ENCODE results near the gene RAB11FIP4. TPM values are rescaled to one million over a fixed set of nuclear protein-coding genes. Genes with fewer than 3 reads are reported as not detected.
A peak's percentile ranks its signal among the peaks of the same experiment; 100 is the strongest.

The RAB11FIP4 gene
- total and polyA plus RNA-seq, 2 of the 13 experiments (the other 11 are each of a cell fraction or from before 2014, with no cell fraction given), result 28.0 to 89.3 TPM

DNA sequence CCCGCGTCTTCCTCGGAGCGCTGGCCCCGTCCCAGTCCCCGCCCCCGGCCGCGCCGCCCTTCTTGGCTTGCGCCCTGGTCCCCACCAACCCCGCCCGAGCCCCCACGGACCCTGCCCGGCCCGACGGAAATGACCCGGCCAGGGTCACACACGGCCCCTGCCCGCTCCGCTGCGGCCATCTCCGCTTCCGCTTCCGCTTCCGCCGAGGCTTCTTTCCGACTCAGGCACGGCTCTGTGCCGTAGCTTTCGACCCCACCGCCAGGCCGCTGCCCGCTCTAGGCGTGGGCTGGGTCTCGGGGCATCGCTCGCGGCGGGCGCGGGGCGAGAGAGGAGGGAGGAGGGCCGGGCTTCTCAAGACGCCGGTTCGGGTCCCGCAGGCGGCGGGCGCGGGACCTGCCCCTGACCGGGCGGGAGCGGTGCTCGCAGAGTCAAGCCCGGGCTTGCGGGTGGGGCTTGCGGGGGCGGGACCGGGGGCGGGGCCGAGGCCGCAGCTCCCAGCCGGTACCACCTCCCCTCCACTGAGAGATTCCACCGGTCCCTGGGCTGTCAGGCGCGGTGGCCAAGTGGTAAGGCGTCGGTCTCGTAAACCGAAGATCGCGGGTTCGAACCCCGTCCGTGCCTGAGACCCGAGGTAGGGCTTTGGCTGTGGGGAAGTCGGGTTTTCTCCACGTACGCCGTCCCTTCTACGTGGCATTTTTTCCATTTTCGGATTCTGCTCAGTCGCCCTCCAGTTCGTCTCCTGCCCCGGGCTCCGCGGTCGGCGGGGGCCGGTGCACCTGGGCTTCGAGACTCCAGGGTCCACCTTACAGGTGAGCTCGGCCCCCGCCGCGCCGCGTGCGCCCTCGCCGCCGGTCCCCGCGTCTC, 158.3 kb downstream of the RAB11FIP4 start (continued):
- TF ChIP-seq, protein P1, sequence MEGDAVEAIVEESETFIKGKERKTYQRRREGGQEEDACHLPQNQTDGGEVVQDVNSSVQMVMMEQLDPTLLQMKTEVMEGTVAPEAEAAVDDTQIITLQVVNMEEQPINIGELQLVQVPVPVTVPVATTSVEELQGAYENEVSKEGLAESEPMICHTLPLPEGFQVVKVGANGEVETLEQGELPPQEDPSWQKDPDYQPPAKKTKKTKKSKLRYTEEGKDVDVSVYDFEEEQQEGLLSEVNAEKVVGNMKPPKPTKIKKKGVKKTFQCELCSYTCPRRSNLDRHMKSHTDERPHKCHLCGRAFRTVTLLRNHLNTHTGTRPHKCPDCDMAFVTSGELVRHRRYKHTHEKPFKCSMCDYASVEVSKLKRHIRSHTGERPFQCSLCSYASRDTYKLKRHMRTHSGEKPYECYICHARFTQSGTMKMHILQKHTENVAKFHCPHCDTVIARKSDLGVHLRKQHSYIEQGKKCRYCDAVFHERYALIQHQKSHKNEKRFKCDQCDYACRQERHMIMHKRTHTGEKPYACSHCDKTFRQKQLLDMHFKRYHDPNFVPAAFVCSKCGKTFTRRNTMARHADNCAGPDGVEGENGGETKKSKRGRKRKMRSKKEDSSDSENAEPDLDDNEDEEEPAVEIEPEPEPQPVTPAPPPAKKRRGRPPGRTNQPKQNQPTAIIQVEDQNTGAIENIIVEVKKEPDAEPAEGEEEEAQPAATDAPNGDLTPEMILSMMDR (CRISPR knock-in tag; IDR thresholded peaks at IDR 0.05), result peak; percentile 18; the same call in 1 of the 2 replicates
- TF ChIP-seq, protein P2, sequence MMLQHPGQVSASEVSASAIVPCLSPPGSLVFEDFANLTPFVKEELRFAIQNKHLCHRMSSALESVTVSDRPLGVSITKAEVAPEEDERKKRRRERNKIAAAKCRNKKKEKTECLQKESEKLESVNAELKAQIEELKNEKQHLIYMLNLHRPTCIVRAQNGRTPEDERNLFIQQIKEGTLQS (CRISPR knock-in tag; IDR thresholded peaks at IDR 0.05), result no peak
- TF ChIP-seq, protein P3, sequence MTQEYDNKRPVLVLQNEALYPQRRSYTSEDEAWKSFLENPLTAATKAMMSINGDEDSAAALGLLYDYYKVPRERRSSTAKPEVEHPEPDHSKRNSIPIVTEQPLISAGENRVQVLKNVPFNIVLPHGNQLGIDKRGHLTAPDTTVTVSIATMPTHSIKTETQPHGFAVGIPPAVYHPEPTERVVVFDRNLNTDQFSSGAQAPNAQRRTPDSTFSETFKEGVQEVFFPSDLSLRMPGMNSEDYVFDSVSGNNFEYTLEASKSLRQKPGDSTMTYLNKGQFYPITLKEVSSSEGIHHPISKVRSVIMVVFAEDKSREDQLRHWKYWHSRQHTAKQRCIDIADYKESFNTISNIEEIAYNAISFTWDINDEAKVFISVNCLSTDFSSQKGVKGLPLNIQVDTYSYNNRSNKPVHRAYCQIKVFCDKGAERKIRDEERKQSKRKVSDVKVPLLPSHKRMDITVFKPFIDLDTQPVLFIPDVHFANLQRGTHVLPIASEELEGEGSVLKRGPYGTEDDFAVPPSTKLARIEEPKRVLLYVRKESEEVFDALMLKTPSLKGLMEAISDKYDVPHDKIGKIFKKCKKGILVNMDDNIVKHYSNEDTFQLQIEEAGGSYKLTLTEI (CRISPR knock-in tag; conservative IDR thresholded peaks at IDR 0.05), result no peak
- TF ChIP-seq, protein P4, sequence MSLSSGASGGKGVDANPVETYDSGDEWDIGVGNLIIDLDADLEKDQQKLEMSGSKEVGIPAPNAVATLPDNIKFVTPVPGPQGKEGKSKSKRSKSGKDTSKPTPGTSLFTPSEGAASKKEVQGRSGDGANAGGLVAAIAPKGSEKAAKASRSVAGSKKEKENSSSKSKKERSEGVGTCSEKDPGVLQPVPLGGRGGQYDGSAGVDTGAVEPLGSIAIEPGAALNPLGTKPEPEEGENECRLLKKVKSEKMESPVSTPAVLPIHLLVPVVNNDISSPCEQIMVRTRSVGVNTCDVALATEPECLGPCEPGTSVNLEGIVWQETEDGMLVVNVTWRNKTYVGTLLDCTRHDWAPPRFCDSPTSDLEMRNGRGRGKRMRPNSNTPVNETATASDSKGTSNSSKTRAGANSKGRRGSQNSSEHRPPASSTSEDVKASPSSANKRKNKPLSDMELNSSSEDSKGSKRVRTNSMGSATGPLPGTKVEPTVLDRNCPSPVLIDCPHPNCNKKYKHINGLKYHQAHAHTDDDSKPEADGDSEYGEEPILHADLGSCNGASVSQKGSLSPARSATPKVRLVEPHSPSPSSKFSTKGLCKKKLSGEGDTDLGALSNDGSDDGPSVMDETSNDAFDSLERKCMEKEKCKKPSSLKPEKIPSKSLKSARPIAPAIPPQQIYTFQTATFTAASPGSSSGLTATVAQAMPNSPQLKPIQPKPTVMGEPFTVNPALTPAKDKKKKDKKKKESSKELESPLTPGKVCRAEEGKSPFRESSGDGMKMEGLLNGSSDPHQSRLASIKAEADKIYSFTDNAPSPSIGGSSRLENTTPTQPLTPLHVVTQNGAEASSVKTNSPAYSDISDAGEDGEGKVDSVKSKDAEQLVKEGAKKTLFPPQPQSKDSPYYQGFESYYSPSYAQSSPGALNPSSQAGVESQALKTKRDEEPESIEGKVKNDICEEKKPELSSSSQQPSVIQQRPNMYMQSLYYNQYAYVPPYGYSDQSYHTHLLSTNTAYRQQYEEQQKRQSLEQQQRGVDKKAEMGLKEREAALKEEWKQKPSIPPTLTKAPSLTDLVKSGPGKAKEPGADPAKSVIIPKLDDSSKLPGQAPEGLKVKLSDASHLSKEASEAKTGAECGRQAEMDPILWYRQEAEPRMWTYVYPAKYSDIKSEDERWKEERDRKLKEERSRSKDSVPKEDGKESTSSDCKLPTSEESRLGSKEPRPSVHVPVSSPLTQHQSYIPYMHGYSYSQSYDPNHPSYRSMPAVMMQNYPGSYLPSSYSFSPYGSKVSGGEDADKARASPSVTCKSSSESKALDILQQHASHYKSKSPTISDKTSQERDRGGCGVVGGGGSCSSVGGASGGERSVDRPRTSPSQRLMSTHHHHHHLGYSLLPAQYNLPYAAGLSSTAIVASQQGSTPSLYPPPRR (CRISPR knock-in tag; IDR thresholded peaks at IDR 0.05; ENCODE audit: borderline replicate concordance), result peak; percentile 57; the same call in 1 of the 2 replicates
- TF ChIP-seq ZNF543 (CRISPR knock-in tag; IDR thresholded peaks at IDR 0.05), result 0 out of 2 replicates have a peak, but pooled peaks have one; percentile 65
- no peak for TF ChIP-seq ZNF354B (CRISPR knock-in tag; IDR thresholded peaks at IDR 0.05)
- TF ChIP-seq POLR2AphosphoS5 (IDR thresholded peaks at IDR 0.05; ENCODE audit: low read depth, low read length), result peak; percentile 80; the same call in 1 of the 2 replicates
- TF ChIP-seq PAWR (CRISPR knock-in tag; IDR thresholded peaks at IDR 0.05; ENCODE audit: borderline replicate concordance), result no peak
- no peak for TF ChIP-seq ZBTB1 (CRISPR knock-in tag; IDR thresholded peaks at IDR 0.05; ENCODE audit: borderline replicate concordance)
- TF ChIP-seq ZNF816 (CRISPR knock-in tag; IDR thresholded peaks at IDR 0.05; ENCODE audit: borderline replicate concordance), result no peak
- no peak for TF ChIP-seq MYNN (CRISPR knock-in tag; IDR thresholded peaks at IDR 0.05; ENCODE audit: low read depth)
- no peak for TF ChIP-seq BHLHE40 (IDR thresholded peaks at IDR 0.05; ENCODE audit: low read length)
- no peak for TF ChIP-seq CBX2 (IDR thresholded peaks at IDR 0.05; ENCODE audit: low read depth, low read length)
- TF ChIP-seq CBX2 (CRISPR knock-in tag; IDR thresholded peaks at IDR 0.05; ENCODE audit: low read depth), result peak; percentile 52; the same call in 1 of the 2 replicates
- no peak; the same call in 1 of the 2 replicates for TF ChIP-seq NFYC (CRISPR knock-in tag; IDR thresholded peaks at IDR 0.05)
- TF ChIP-seq NAIF1 (CRISPR knock-in tag; IDR thresholded peaks at IDR 0.05; ENCODE audit: borderline replicate concordance), result peak; percentile 63; the same call in 1 of the 2 replicates
- TF ChIP-seq, protein P5, sequence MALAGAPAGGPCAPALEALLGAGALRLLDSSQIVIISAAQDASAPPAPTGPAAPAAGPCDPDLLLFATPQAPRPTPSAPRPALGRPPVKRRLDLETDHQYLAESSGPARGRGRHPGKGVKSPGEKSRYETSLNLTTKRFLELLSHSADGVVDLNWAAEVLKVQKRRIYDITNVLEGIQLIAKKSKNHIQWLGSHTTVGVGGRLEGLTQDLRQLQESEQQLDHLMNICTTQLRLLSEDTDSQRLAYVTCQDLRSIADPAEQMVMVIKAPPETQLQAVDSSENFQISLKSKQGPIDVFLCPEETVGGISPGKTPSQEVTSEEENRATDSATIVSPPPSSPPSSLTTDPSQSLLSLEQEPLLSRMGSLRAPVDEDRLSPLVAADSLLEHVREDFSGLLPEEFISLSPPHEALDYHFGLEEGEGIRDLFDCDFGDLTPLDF (CRISPR knock-in tag; IDR thresholded peaks at IDR 0.05), result no peak
- TF ChIP-seq ZNF34 (CRISPR knock-in tag; IDR thresholded peaks at IDR 0.05; ENCODE audit: borderline replicate concordance), result no peak
- no peak for TF ChIP-seq RFXANK (CRISPR knock-in tag; IDR thresholded peaks at IDR 0.05)

Measured in HepG2 (cell line).